Measurements from ENCODE around the gene ARSK.
A peak's percentile ranks its signal among the peaks of the same experiment; 100 is the strongest.

The ARSK gene

GRCh38 chr5:95583992-95584391 is 29.1 kb downstream of the ARSK start:
- no peak for TF ChIP-seq CTCF (IDR thresholded peaks at IDR 0.05; ENCODE audit: low read depth, low read length, missing control alignments)

GRCh38 chr5:95590880-95591279 is 36.0 kb downstream of the ARSK start:
- TF ChIP-seq CTCF (IDR thresholded peaks at IDR 0.05; ENCODE audit: low read depth, low read length, missing control alignments): no peak
- DNase-seq (ENCODE audit: low read depth): no peak
- H3K4me3 ChIP-seq (ENCODE audit: low read depth, low read length): no peak overlapping the region

More at GRCh38 chr5:95583992-95584391, 29.1 kb downstream of the ARSK start:
- DNase-seq (ENCODE audit: low read depth): no peak
- H3K4me3 ChIP-seq (ENCODE audit: low read depth, low read length): no peak overlapping the region

GRCh38 chr5:95591490-95591901 is 36.6 kb downstream of the ARSK start:
- TF ChIP-seq CTCF (IDR thresholded peaks at IDR 0.05; ENCODE audit: low read depth, low read length, missing control alignments): no peak
- no peak overlapping the region for H3K4me3 ChIP-seq (ENCODE audit: low read depth, low read length)
- peak; percentile 7 for DNase-seq (ENCODE audit: low read depth)

- no peak overlapping the region for H3K4me3 ChIP-seq (ENCODE audit: low read depth, low read length)
- no peak for DNase-seq (ENCODE audit: low read depth)
- TF ChIP-seq CTCF (IDR thresholded peaks at IDR 0.05; ENCODE audit: low read depth, low read length, missing control alignments): no peak
Measured at GRCh38 chr5:95595289-95595931, 40.5 kb downstream of the ARSK start.

GRCh38 chr5:95599252-95599651 is 44.4 kb downstream of the ARSK start:
- no peak for TF ChIP-seq CTCF (IDR thresholded peaks at IDR 0.05; ENCODE audit: low read depth, low read length, missing control alignments)
- no peak overlapping the region for H3K4me3 ChIP-seq (ENCODE audit: low read depth, low read length)
- DNase-seq (ENCODE audit: low read depth): no peak

- no peak overlapping the region for H3K4me3 ChIP-seq (ENCODE audit: low read depth, low read length)
- no peak for TF ChIP-seq CTCF (IDR thresholded peaks at IDR 0.05; ENCODE audit: low read depth, low read length, missing control alignments)
- no peak for DNase-seq (ENCODE audit: low read depth)
Measured at GRCh38 chr5:95600557-95600956, 45.7 kb downstream of the ARSK start.

- no peak for TF ChIP-seq CTCF (IDR thresholded peaks at IDR 0.05; ENCODE audit: low read depth, low read length, missing control alignments)
- DNase-seq (ENCODE audit: low read depth): no peak
- no peak overlapping the region for H3K4me3 ChIP-seq (ENCODE audit: low read depth, low read length)
Measured at GRCh38 chr5:95605786-95606185, 50.9 kb downstream of the ARSK start.

Measured in GM12864 (cell line).